Type B pancreatic cell (in vitro differentiated cells): ENCODE measurements around the gene ARL5B. TPM values are rescaled to one million over a fixed set of nuclear protein-coding genes. Genes with fewer than 3 reads are reported as not detected.
A peak's percentile ranks its signal among the peaks of the same experiment; 100 is the strongest.

ENCODE experiments used
- DNase-seq: peaks from one replicate; pipeline ENCODE4 v3.0.0; 2021; ENCODE audit warnings: mixed read lengths; ENCODE audit not compliant: unreplicated experiment; ENCODE audit errors: extremely low spot score
- H3K27ac Mint-ChIP-seq: 2 replicates; pipeline ENCODE4 v1.8.0; 2021; ENCODE audit warnings: mild to moderate bottlenecking, mixed read lengths
- H3K27me3 Mint-ChIP-seq: 2 replicates; pipeline ENCODE4 v1.8.0; 2021; ENCODE audit warnings: mixed read lengths
- H3K36me3 Mint-ChIP-seq: 2 replicates; pipeline ENCODE4 v1.8.0; 2021; ENCODE audit warnings: mixed read lengths
- H3K4me1 Mint-ChIP-seq: one replicate; pipeline ENCODE4 v1.8.0; 2021; ENCODE audit warnings: mixed read lengths; ENCODE audit not compliant: unreplicated experiment
- H3K4me3 Mint-ChIP-seq: 2 replicates; pipeline ENCODE4 v1.8.0; 2021; ENCODE audit warnings: mild to moderate bottlenecking, mixed read lengths
- H3K9me3 Mint-ChIP-seq: 2 replicates; pipeline ENCODE4 v1.8.0; 2021; ENCODE audit warnings: mixed read lengths
- CTCF ChIP-seq: fragments of 200-600 bp; sonication (generic); conservative IDR thresholded peaks from 2 replicates; pipeline ENCODE4 v1.5.0; 2021; ENCODE audit warnings: antibody characterized with exemption, mild to moderate bottlenecking
- long read RNA-seq: library from polyadenylated mRNA; unstranded; transcript quantifications from one replicate; pipeline ENCODE4 v2.0.0, GENCODE V29; 2020
- total RNA-seq: library from RNA; stranded (reverse); gene quantifications from 2 replicates; pipeline ENCODE4 v1.2.1, GENCODE V29; 2021; ENCODE audit warnings: low replicate concordance

ARL5B gene
- 34.9 and 38.0 TPM in 2 replicates for total RNA-seq
- long read RNA-seq, full-length matches to known transcripts, result 9 of 18 reads
- long read RNA-seq, partial matches to known transcripts, result 0 of 18 reads
- long read RNA-seq, other reads (novel, unspliced or antisense), result 9 of 18 reads

- TF ChIP-seq CTCF, result no peak
- no peaks in the 10 kb centered on the region for H3K9me3 Mint-ChIP-seq
- H3K27ac Mint-ChIP-seq, result peak within 1 kb of the TSS; percentile 100
- peaks cover 19% of the 10 kb centered on the region for H3K36me3 Mint-ChIP-seq
- H3K4me3 Mint-ChIP-seq, result peak within 1 kb of the TSS; percentile 99
- peaks cover 20% of the 10 kb centered on the region for H3K4me1 Mint-ChIP-seq
- peak; percentile 96 for DNase-seq
- H3K27me3 Mint-ChIP-seq, result no peaks in the 10 kb centered on the region
Measured at GRCh38 chr10:18659125-18659818, at the start of gene ARL5B. Gene ARL5B, plus strand, starts transcription at chr10:18659431. Its CDS starts 207 bp downstream, at chr10:18659638.

GRCh38 chr10:18610517-18610916, 48.7 kb upstream of the ARL5B start:
- Mint-ChIP-seq H3K36me3 (peaks cover 21% of the 10 kb centered on the region), H3K27ac (peak overlapping the region; percentile 80), H3K4me1 (peaks cover 11% of the 10 kb centered on the region), H3K9me3 (no peaks in the 10 kb centered on the region), H3K4me3 (peak overlapping the region; percentile 14), H3K27me3 (no peaks in the 10 kb centered on the region)
- TF ChIP-seq CTCF, result no peak
- no peak for DNase-seq

GRCh38 chr10:18611168-18611567, 48.1 kb upstream of the ARL5B start:
- Mint-ChIP-seq H3K9me3 (no peaks in the 10 kb centered on the region), H3K4me3 (no peak overlapping the region), H3K27me3 (no peaks in the 10 kb centered on the region), H3K4me1 (peaks cover 11% of the 10 kb centered on the region), H3K27ac (no peak overlapping the region), H3K36me3 (peaks cover 21% of the 10 kb centered on the region)
- no peak for DNase-seq
- no peak for TF ChIP-seq CTCF

GRCh38 chr10:18615618-18616017, 43.6 kb upstream of the ARL5B start:
- Mint-ChIP-seq H3K4me3 (no peak overlapping the region), H3K9me3 (no peaks in the 10 kb centered on the region), H3K4me1 (peaks cover 2% of the 10 kb centered on the region), H3K36me3 (peaks cover 26% of the 10 kb centered on the region), H3K27me3 (no peaks in the 10 kb centered on the region), H3K27ac (no peak overlapping the region)
- TF ChIP-seq CTCF, result no peak
- DNase-seq, result no peak

- H3K27me3 Mint-ChIP-seq, result no peaks in the 10 kb centered on the region
- no peaks in the 10 kb centered on the region for H3K4me1 Mint-ChIP-seq
- no peak overlapping the region for H3K27ac Mint-ChIP-seq
- no peak for TF ChIP-seq CTCF
- no peak overlapping the region for H3K4me3 Mint-ChIP-seq
- no peaks in the 10 kb centered on the region for H3K9me3 Mint-ChIP-seq
- no peak for DNase-seq
- peaks cover 25% of the 10 kb centered on the region for H3K36me3 Mint-ChIP-seq
Measured at GRCh38 chr10:18616337-18616736, 42.9 kb upstream of the ARL5B start.
